HG03060 (cell line): Measurements from ENCODE around the gene COX15.
"Not testable (repeated sequence)": the region's sequence is repeated elsewhere in the genome, so short reads cannot be mapped to it uniquely, and the experiment has no call there.

Experiments
- ATAC-seq: cut with Tn5 transposase; IDR thresholded peaks from one replicate; pipeline ENCODE4 v1.9.1; 2021; ENCODE audit warnings: low read depth, moderate number of reproducible peaks; ENCODE audit not compliant: unreplicated experiment

COX15 gene

DNA sequence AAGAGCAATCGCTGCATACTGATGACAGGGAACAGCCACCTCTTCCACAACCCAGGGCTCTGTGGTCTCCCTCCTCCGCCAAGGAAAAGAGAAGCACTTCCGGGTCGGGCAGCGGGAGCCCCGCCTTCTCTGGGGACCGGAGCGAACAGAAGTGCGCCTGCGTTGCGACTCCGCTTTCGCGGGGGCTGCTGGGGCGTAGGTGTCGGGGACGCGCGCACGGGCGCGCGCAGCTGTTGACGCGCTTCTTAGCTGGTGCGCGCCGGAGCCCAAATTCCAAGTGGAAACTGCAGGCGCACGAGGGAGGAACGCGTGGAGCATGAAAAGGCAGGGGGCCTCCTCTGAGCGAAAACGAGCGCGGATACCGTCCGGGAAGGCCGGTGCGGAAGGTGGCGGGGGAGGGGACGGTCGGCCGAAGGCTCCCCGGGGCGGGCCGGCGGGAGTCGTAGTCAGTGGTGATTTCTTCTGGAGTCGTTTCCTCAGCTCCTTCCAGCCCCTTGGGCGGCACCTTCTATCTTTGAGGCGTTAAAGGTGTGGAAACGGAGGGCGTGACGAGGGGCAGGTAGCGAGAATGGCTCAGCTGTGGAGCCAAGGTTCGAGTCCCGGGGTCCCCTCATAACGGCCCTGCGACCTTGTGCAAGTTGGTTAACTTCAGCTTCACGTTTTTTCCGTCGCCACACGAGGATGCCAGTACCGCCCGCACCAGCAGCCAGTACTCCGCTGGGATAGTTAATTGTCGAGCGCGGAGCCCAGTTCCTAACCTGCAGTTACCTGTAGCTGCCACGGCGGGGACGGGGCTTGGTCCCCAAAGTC, at the start of gene COX15, which contains the start of gene CUTC:
Gene COX15, minus strand, starts transcription at position 95 of the 810 bp plus-strand sequence. Its CDS starts 78 bp downstream, at position 17.
Gene CUTC, plus strand, starts transcription at position 202 of the 810 bp plus-strand sequence. Its CDS starts 115 bp downstream, at position 317.
- ATAC-seq = peak; percentile 62

DNA sequence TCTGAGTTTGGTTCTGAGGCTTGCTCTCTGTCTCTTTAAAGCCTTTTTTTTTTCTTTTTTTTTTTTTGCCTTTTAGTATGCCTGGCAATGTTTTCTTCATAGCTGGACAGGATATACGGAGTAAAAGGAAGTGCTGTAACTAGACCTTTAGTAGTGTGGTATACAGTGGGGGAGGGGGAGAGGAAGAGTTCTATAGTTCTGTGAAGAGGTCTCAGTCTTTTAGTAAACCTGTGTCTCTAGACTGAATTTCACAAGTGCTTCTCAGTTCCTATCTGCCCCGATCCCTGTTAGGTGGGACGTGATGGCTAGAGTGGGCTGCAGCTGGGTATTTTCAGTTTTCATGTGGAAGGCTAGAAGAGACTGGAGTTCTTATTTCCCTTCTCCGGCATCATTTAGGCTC, 47.4 kb upstream of the COX15 start:
- ATAC-seq = no peak

DNA sequence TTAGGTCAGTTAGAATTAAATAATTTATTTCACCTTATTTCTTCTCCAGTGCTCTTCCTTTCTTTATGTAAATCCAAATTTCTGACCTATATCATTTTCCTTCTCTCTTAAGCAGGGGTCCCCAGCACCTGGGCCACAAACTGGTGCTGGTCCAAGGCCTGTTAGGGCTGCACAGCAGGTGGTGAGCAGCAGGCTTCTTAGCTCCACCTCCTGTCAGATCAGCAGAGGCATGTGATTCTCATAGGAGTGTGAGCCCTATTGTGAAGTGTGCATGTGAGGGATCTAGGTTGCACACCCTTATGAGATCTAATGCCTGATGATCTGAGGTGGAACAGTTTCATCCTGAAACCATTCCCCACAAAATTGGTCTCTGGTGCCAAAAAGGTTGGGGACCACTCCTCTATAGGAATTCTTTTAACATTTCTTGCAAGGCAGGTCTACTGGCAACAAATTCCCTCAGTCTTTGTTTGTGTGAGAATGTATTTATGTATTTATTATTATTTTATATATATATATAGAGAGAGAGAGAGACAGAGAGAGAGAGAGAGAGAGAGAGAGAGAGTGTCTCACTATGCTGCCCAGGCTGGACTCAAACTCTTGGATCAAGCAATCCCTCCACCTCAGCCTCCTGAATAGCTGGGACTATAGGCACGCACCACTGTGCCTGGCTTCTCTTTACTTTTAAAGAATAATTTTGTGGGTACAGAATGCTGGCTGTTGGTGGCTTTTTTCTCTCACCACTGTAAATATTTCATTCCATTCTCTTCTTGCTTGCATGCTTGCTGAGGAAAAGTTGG, 46.2 kb upstream of the COX15 start:
- ATAC-seq = no peak

DNA sequence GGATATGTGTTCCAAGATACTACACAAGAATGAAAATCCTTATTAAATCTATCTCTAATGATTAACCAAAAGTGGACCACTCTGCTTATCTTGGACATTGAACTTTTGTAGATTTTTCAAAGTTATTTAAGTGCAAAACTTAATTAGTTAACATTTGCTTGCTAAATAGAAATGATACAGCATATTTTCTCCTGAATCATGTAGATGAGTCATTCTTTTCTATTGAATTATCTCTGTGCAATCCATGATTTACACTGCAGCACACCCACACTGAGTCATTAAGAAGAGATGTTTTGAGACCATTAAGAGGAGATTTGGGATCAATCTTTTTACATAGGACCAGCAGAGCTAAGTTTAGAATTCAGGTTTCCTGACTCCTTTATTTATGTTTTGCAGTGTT, 43.9 kb upstream of the COX15 start:
- no peak for ATAC-seq

DNA sequence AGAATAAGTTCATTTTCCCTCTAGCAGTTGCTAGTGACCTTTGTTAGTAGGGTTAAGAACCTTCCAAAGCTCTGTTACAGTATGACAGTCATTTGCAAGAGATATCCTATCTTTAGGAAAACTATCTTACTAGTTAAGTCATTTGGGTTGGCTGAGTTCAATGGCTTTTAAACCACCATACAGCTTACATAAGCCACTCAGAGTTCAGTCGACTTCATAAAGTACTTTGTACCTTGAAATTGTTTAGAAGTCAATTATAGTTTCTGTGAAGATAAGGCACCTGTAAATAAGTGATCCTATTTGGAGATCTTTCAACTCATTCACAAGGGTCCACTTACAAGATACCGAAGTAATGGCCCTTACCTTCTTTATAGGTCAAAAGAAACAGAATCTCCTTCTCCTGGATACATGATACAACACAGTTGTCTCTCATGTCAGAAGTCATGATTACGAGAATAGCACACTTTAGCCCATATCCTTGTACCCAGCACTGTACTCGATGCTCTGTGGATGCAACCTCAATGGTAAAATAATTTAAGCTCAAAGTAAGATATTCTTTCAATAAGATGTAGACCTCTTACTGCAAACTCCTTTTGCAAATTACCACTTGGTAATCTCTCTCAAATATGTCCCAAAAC, 38.6 kb upstream of the COX15 start:
- ATAC-seq = no peak

DNA sequence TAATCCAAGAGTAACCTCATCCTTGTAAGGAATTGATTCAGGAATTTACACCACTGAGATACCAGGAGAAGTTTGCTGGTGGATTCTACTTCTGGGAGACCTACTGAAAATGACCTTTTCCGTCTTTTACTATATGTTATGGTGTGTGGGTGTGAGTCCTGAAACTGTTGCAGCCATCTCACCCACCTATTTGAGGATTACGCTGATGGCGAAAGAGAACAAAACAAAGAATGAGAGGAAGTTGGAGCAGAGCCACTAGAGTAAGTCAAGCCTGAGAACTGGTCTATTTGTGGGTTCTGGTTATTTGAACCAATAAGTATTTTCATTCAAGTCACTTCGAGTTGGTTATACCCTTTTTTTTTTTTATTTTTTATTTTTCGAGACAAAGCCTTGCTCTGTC, 37.8 kb upstream of the COX15 start:
- no peak for ATAC-seq

DNA sequence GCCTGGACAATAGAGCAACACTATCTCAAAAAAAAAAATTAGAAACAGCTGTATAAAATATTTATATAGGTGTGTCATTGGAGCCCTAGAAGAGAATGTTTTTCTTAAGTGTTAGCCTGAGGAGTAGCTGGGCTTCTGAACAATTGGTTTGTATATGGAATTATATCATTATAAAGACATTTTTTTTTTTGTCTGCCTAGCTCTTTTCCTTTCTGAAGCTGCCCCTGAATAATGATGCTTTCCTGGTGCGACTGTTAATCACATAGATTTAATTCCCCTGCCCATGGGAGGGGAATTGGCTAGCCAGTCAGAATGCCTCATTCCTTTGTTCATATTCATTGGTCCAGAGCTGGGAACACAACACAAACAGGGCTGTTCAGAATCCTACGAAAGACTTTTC, 36.6 kb upstream of the COX15 start:
- ATAC-seq = no peak

DNA sequence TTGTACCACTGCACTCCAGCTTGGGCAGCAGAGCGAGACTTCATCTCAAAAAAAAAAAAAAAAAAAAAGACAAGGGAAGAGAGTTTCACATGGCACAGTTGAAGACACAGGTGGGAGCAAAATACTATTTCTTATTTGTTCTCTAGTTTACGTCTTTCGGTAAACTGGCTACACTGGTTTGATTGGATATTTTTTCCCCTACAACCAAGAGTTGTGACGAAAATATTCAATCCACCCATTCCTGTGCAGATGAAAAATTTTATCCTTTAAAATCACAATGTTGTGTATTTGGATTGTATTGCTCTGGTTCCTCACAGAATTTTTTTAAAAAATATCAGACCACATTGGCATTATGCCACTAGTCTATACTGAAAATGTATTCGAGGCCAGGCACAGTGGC, 36.0 kb upstream of the COX15 start:
- ATAC-seq = no peak

DNA sequence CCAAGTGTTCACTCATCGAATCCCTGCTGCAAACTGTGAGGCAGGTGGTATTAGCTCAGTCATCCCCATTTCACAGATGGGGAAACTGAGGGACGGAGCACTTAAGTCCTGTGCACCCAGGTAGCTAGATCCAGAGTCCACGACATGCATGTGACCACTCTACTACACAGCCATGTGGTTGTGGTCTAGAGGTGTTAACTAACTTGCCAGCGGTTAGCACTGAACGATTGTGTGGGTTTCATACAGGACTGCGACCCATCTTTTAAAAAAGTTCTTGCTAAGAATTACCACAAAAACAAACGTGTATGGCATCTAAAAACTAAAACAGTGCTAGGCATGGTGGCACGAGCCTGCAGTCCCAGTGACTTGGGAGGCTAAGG, 34.4 kb upstream of the COX15 start:
- peak; percentile 69 for ATAC-seq

DNA sequence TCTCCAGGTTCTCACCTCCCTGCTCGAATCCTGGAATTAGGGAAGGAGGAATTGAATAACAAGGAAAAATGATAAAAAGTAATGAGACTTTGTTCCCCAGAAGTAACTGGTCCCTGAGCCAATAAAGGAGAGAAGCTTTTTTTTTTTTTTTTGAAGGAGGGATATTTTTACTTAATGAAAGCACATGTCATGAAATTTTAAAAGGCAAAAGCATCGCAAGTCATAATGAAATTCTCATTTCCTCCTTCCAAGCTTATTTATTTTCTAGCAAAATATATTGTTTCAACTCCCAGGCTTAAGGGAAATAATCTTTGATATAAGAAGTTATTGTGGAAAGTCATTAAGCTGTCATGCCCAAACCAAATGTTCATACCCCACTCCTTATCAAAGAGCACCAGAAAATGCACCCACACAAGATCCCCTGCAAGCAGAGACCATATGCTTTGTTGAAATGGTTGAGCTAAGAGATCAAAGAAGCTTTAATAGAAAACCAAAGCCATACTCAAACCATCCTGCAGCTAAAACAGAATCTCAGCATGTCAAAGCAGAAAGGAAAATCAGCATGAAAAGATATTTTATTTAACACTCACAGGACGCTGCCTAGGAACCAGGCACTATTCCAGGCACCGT, 33.9 kb upstream of the COX15 start:
- no peak for ATAC-seq

DNA sequence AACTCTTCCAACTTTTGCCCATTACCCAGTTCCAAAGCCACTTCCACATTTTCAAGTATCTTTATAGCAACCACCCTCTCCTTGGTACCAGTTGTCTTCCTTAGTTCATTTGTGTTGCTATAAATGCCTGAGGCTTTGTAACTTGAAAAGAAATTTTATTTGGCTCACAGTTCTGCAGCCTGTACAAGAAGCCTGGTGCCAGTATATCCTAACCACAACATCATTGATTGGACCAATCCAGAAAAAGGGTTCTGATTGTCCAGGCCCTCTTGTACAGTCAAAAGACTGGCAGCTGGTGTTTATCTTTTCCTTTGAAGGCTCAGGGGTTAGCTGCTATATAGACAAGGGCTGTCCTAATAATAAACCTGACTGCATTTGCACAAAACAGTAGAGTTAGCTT, 29.4 kb upstream of the COX15 start:
- ATAC-seq = no peak

DNA sequence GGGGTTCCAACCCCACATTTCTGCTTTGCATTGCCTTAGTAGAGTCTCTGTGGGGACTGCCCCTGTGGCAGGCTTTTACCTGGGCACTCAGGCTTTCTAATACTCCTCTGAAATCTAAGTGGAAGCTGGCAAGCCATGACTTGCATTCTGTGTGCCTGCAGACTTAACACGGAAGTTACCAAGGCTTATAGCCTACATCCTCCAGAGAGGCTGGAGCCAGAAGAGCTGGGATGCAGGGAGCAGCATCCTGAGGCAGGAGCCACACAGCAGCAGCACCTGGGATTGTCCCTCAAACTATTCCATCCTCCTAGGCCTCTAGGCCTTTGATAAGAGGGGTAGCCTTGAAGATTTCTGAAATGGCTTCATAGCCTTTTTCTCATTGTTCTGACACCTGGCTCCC, 28.4 kb upstream of the COX15 start:
- no peak for ATAC-seq

DNA sequence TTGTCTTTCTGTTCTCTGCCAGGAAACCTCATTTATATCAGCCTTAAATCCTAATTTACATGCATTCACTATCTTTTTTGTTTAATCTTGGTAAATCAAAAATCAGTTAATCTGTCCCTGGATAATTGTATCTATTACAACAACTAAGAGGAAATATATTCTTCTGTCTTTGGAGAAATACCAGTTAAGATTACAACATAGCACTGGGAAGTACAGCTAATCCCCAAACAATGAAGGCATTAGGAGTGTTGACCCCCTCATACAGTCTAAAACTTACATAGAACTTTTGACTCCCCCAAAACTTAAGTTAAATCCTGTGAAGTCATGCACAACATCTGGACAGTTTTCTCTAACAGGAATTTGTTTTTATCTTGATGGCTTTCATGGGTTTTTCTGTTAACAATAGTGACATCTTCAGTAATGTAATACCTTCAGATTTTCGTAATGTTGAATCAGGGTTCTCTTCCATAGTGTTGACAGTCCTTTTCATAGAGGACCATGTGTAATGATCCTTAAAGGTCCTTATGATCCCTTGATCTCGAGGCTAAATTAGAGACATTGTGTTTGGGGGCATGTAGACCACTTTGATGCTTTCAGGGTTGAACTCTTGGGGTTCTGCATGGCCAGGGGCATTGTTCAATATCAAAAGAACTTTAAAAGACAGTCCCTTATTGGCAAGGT, 26.4 kb upstream of the COX15 start:
- no peak for ATAC-seq

DNA sequence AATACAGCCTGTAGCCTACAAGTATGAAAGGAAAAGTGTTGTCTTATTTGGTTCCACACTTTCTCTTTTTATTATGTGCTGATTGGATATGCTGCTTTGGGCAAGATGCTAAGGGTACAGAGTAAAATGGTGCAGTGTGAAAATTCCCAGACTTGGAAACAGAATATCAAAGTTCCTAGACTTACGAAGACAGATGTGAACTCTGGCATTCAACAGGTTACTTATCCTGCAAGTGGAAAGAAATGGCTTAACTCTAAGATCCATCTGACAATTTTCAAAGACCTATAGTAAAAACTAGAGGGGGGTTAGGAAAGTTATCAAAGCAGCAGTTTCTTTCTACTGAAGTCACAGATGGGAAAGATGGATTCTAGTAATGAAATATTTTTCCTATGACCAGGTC, 24.2 kb upstream of the COX15 start:
- ATAC-seq = no peak

DNA sequence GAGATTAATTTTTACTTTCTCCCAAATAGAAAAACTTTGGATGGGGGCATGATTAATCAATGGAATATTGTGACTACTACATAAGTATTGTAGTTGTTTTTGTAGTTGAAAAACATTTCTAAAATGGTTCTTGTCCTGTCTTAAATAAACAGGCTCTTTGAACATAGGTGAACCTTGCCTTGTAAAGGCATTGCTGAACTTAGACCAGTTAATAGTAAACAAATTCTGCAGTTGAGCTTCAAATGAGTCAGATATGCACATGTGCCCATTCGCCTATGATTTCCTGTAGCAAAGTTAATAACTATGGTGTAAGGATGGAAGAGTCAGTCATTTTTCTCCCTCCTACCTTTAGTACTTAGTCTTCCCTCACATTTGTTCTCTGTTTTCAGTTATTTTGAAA, 22.7 kb upstream of the COX15 start:
- no peak for ATAC-seq

DNA sequence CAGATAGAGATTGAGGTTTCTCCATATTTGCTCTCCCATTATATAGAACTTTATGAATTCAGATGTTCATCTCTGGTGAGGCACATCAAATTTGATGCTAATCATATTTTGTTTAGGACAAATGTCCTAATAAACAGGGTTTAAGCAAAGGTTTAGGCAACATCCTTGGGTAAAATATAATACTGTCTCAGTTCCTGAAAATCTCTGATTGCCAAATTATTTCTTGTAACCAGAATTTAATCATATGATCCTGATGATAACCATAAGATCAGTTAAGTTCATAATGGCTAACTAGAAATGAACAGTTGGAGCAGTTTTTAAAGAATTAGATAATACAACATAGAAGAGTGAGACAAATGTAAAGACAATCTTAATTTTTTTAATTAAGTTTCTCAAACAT, 18.7 kb upstream of the COX15 start:
- no peak for ATAC-seq

DNA sequence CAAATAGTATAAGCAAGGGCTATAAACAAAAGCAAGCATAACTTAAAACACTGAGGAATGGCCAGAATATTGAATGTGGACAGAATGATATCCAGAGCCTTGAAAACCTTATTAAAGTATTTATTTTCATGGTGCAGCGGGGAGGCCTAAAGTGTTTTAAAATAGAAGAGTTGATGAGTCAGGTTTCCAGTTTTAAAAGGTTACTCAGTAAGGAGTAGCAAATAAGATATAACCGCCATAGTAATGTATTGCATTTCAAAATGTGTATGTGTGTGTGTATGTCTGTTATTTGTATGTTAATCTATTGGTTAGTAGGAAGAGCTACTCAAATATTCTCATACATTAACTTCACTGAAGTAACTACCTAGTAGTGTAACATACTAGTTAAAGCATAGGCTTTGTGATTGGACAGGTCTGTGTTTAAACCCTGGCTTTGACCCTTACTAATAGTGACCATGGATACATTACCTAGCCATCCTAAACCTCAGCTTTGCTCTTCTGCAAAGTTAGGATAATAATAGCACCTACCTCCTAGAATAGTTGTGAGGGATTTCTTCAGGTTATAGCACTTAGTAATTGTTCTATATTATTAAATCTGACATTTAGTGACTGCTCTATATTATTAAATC, 17.0 kb upstream of the COX15 start:
- ATAC-seq = no peak

DNA sequence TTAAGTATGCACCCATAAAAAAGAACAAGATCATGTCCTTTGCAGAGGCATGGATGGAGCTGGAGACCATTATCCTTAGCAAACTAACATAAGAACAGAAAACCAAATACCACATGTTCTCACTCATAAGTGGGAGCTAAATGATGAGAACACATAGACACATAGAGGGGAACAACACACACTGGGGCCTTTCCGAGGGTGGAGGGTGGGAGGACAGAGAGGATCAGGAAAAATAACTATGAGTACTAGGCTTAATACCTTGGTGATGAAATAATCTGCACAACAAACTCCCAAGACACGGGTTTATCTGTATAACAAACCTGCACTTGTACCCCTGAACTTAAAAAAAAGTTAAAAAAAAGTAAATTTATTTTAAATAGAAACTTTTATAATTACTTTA, 14.2 kb upstream of the COX15 start:
- not testable (repeated sequence) for ATAC-seq

DNA sequence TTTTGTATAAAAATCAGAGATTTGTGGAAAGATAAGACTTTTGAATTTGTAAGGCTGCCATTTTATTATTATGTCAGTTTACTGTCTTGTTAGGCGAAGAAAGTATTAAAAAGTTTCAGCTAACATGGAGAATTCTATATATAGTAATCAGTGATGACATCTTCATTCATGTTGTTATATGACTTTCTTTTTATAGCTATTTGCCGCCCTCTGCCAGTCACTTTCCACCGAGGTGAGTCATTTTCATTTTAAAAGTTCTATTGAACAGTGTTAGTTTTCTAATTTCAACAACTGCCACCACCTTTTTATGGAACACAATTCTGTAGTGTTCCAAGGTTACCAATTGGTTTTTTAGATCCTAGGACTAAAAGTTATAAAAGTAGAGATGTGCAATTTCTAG, 11.9 kb upstream of the COX15 start:
- no peak for ATAC-seq

DNA sequence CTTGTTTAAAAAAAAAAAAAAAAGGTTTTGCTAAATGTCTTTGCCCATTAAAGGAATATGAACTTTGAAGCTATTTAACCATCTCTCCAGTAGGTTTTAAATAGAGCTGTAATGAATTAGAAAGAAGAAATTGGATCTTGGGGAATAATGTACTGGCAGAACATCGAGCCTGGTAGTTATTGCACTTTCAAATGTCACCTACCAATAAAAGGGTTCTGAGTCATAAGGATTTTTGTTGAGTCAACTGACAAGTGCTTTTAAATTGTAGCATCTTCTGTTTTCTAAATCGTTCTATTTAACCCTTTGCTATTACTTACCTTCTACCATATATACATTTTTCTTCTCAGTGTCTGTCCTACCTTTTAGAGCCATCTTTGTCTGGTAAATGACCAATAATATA, 10.8 kb upstream of the COX15 start:
- no peak for ATAC-seq
